HG03378 (cell line): ENCODE measurements around the gene KDM4F.

Experiments used
- ATAC-seq: cut with Tn5 transposase; IDR thresholded peaks from one replicate; pipeline ENCODE4 v1.9.1; 2021; ENCODE audit warnings: mild to moderate bottlenecking, moderate library complexity; ENCODE audit not compliant: unreplicated experiment

The KDM4F gene

DNA sequence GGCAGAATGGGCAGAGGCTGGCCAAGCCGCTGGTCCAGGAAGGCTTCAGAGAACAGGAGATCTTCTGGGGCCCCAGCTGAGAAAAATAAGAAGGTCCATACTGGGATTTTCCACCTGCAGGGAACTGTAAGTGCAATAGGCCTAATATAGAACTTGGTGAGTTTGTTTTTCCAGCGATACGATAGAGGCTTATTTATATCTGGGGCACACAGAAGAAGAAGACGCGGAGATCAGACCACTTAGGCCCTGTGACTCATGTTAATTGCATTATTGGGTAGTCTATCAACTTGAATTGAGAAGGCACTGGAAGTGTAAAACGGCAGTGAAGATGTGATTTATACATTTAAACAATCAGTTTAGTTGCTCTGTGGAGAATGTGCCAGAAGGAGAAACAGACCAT, 9.8 kb downstream of the KDM4F start:
- ATAC-seq: no peak

DNA sequence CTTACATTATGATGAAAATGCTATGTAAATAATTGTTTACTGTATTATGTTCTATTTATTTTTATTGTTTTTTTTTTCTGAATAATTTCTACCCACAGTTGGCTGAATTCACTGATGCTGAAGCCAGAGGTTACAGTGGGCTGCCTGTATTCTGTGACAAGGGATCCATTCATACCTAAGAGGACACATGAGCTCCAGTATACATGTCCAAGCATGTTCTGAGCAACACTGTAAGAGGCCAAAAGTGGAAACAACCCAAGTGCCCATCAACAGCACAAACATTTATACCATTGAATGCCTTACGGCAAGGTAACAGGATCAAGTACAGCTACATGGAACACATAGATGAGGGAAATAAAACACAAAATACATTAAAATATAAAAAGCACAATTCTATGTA, 16.1 kb downstream of the KDM4F start:
- ATAC-seq: no peak

DNA sequence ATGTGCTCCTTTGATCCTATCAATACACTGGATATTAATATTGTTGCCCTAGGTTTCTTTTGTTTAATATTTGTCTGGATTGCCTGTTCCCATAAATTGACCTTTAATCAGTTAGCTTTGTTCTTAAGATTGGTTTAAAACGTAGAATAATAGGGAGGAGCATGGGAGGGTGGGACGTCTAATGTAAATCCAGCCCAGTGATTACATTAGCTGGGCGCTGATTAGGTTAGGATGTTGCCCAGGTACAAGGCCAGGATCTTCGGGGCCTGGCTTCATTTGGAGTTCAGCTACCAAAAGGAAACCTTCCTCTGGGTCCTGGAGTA, 17.5 kb downstream of the KDM4F start, which contains the start of gene SRSF8:
Gene SRSF8 (plus strand): TSS at position 204 of the 323 bp plus-strand sequence. CDS start 308 bp downstream, outside the sequence.
- peak; percentile 37 for ATAC-seq

DNA sequence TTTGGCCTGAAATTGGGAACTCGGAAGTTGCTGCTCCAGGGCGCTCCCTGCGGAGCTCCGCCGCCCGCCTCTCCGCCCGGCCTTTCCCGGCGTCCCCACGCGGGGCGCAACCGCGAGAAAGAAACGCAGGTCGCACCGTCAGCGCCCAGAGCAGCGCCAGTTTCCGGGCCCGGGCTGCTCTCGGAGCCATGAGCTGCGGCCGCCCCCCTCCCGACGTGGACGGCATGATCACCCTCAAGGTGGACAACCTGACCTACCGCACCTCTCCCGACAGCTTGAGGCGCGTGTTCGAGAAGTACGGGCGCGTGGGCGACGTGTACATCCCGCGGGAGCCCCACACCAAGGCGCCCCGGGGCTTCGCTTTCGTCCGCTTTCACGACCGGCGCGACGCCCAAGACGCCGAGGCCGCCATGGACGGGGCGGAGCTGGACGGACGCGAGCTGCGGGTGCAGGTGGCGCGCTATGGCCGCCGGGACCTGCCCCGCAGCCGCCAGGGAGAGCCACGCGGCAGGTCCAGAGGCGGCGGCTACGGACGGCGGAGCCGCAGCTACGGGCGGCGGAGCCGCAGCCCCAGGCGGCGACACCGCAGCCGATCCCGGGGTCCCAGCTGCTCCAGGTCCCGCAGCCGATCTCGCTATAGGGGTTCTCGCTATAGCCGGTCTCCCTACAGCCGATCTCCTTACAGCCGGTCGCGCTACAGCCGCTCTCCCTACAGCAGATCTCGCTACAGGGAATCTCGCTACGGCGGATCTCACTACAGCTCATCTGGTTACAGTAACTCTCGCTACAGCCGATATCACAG, 18.0 kb downstream of the KDM4F start:
- ATAC-seq: peak; percentile 43

DNA sequence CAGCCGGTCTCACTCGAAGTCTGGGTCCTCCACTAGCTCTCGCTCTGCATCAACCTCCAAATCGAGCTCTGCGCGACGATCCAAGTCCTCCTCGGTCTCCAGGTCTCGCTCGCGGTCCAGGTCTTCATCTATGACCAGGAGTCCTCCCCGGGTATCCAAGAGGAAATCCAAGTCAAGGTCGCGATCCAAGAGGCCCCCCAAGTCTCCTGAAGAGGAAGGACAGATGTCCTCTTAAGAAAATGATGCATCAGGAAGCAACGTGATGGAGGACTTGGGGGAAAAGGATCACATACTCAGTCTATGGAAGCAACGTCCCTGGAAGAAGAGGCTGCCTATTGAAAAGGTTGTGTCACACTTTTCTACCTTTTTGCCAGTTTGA, 18.6 kb downstream of the KDM4F start:
- no peak for ATAC-seq

DNA sequence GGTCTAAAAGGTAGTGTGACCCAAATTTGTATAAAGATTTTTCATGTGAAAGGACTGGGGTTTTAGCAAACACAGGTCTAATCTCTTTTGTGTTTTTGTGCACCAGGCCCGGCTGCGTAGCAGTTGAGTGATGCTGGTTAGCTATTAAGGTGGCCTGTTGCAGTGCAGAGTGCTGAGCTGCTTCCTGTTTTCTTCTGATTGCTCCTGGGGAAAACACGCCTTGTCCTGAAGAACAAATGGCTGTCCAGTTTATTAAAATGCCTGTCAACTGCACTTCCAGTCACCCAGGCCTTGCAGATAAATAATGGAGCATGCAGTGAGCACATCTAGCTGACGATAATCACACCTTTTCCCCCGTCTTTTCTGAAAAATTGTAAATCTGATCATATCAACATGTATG, 19.3 kb downstream of the KDM4F start:
- ATAC-seq: peak; percentile 81

DNA sequence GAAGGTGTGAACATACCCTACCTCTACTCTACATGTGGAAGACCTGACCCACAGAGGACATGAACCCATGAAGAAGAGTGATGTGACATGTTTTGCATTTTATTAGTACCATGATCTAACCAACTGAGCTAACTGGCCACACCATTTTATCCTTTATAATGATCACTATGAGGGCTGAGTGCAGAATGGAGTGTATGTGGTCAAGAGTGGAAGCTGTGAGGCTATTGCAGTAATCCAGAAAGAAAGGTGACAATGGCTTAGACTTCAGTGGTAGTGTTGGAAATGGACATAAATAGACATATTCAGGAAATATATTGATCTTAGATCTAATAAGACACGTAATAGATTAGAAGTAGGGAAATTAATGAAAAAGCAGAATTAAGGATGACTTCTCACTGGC, 21.2 kb downstream of the KDM4F start:
- ATAC-seq: no peak

DNA sequence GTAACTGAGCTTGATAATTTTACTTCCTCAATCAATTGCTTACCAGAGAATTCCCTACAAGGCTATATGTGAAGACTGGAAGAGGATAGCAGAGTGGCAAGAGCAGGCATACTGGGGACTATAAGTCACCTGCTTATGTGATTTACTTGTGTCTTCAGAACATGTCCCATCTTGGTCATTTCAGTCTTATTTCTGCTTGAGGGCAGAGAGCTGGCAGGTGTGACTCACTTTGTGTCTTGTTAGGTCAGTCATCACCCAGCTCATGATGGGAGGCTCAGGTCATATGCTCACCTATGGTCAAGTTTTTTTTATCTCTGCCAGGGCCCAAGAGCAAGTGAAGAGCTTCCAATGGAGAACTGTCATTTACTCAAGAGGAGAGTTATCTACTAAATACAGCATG, 23.7 kb downstream of the KDM4F start:
- no peak for ATAC-seq

DNA sequence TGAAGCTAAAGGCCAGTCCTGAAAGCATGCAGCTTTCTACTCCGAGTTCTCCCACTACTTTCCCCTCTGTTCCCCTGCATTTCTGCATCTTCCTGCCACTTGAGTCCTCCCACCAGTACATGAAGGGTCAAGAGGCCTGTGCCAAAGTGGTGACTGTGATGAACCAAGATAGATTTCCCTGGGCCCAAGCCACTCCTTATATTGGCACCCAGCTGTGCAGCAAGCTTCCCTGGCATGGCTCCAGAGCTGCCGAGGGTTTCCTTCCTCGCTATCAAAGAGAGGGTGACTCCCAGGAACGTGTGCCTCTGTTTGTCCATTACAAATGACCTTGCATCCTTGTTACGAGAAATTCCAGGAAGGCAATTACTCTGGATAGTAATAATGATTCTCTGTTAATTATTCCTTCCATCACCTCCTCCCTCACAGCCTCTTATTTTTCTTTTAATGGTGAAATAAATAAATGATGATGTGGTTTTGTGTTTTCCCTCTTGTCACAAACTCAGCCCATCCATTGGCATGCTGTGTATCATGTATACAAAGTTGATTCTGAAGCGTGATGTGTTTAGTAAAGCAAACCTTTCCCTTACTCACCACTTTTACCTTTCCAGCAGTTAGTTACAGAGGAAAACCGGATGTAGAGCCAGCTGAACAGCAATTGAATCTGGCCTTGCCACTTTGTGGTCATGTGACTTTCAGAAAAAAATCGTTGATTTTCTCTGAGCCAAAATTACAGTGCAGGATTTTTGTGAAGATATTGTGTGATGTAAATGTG, 25.8 kb downstream of the KDM4F start:
- ATAC-seq: no peak

DNA sequence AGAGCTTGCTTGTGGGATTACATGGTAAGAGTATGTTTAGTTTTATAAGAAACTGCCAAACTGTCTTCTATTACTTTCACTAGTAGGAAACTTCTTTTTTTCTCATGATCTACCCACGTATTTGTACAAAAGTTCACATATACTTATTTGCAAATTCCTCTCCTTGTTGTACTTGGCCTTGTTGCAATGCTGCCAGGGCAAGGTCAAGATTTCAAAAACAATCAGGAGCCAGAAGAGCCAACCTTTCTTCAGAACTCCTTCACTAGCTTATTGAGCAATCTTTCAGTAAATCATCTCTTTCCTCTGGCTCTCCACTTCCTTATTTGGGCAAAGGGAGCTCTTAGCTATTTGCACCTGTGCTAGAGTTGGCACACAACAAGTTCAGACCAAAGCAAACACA, 27.2 kb downstream of the KDM4F start:
- ATAC-seq: peak; percentile 79

DNA sequence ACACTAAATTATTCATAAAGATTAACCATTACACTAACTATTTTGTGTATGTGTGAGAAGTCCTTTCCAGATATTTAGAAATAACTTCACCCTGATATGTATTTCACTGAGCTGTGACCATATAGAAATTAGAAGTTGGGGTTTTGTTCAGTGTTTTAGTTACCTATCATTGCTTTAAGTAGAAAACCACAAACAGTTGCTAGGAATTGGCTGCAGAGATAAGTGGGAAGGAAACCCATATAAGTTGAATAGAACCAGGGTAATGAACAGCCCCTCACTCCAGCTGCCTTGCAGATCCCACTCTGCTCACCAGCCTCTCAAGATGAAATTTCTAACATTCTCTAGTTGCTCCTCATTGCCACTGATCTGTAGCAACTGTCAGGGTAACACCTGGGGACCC, 27.8 kb downstream of the KDM4F start:
- peak; percentile 9 for ATAC-seq

DNA sequence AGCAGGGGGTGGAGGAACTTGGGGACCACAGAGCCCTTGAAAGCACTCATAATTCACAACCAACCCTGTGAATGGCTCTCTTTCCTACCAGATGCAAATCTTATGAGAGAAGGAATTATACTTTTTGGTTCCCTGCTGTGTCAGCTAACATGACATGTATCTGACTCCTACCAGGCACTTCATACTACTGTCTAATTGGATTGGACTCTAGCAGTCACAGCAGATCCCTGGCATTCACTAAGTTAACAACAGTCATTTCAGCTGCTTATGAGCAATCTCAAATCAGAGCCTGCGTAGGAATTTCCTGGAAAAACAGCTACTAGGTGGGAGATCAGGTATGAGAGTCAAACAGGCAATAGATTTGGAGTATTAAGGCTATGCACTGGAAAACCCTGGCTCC, 29.3 kb downstream of the KDM4F start:
- ATAC-seq: no peak

DNA sequence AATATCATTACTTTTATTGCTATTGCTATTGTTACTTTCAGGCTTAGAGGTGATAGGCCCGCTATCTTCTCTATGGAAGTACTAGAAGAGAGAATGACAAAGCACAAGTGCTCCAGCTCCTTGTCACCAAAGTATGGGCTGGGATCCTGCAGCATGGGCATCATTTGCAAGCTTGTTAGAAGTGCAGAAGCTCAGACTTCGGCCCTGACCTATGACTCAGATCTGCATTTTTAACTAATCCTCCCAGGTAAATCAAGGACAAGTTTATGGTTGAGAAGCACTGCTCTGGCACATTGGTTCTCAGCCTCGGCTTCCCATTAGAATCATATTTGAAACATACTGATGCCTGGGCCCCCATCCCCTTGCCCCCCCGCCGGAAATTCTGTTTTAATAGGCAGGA, 31.8 kb downstream of the KDM4F start:
- no peak for ATAC-seq

DNA sequence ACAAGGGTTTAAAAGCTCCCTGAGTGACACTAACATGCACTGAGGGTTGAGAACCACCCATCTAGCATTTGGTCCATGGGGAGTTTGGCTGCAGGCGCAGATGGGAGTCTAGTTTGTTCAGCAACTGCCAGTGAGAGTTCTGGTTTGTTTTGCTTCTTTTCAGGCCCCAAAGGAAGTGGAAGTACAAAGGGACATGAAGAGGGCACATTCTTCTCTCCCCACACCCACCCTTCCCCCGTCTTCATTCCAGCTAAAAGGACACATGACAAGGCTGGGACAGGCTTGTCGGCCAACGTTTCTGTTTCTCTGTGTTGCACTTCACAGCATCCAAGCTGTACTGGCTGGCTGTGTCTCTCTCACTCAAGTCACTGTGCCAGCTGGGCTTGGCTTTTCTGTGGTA, 32.2 kb downstream of the KDM4F start:
- no peak for ATAC-seq

DNA sequence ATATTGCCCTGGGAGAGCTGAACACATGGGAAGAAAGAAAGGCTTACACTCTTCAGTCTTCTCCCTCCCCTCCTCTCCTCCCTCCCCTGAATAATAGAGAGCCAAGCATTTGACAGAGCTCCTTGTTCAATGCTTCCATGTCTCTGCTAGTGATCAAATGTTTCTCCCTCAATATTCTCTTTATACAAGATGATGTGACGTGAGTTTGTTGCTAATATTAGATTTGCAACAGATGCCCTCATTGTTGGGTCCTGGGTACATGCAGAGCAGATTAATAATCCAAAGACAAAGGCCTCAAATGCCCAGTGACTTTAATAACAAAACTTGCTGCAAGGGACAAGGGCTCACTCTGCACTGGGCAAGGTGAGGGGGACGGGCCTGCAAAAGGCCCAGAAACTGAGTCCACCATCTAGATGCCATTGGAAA, 33.4 kb downstream of the KDM4F start:
- no peak for ATAC-seq

DNA sequence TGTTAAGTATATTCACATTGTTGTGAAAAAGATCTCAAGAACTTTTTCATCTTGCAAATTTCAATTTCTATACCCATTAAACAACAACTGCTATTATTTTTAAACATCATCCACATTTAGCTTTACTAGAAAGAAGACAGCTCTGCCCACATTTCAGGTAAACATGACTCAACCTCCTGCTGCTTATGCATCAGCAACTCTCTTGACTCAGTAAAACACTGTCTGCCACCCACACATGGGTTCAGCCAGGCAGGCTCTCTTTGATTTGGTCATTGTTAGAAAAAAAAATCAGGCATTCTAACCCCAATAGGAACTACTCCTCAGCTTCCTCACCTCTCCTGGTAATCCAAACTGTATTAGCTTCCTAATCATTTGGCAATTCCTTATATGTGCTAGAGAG, 35.3 kb downstream of the KDM4F start:
- ATAC-seq: peak; percentile 55

DNA sequence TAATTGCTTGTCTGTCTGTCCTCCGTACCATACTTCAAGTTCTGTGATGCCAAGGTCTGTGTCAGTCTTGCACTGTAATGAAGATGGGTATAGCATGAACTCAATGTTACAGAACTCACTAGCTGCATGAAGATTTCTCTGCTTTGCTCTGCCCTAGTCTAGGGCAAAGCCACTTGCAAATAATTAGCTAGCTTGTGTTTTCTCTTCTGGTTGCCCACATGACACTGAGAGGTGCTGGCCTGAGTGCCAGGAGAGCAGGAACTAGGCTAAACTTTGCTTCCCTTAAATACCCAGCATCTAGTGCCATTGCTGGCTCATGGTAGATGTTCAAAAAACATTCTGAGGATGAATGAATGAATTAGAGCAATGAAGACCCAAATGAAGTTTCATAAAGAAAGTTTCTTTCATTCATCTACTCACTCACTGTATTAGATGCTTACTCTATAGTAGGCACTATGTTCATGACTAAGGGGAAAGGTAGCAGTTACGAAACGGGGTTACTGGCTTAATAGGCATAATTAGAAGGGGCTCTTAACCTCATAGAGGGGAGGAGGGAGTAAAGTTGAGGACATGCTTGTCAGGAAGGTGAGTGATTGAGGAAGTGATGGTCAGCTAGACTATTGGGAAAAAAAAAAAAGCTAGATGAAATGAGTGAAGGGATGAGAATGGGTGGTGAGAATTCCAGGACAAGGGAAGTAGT, 36.0 kb downstream of the KDM4F start:
- peak; percentile 26 for ATAC-seq

DNA sequence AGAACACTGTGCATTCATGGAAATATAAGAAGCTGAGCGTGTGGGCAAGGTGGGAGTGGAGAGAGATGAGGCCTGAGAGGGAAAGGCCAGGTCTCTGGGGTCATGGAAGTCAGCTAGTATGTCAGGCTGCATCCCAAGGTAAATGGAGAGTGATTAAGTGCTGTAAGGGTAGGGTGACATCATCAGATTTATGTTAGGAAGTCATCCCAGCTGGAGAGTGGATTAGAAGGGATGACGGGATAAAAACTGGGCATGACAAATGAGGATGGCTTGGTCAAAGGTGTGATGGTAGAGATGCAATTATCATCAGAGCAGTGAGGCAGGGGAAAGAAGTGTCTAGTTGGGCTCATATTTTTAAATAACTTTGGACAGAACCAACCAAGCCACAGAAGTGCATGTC, 36.9 kb downstream of the KDM4F start:
- ATAC-seq: no peak

DNA sequence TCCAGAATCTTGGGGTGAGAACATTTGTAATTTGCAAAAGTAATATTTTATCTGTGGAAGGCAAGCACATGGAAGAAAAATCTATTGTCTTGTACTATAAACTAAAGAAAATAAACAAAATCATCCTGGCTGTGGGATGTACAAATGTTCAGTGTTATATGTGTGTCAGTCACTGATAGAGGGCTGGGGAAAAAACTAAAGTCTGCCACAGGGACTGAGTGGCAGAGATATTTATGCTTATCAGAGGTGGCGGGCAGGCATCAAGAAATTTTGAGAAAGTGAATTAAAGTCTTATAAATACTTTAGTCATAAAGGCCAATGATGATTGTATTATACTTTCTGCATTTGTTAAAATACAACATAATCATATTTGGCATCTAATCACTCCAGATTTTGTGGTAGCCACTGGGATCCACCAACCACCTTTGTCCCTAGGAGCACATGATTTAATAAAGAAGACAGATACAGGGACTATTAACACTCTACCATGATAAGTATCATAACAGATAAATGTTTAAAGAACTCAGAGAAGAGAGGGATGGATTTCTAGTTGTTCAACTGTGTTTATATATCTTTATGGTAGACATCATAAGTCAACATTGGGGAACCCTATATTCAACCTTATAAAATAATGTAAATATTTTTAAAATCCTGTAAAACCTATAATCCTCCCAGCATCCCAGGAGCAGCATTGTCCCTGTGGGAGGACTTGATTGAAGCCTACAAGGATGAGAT, 37.8 kb downstream of the KDM4F start:
- ATAC-seq: no peak

DNA sequence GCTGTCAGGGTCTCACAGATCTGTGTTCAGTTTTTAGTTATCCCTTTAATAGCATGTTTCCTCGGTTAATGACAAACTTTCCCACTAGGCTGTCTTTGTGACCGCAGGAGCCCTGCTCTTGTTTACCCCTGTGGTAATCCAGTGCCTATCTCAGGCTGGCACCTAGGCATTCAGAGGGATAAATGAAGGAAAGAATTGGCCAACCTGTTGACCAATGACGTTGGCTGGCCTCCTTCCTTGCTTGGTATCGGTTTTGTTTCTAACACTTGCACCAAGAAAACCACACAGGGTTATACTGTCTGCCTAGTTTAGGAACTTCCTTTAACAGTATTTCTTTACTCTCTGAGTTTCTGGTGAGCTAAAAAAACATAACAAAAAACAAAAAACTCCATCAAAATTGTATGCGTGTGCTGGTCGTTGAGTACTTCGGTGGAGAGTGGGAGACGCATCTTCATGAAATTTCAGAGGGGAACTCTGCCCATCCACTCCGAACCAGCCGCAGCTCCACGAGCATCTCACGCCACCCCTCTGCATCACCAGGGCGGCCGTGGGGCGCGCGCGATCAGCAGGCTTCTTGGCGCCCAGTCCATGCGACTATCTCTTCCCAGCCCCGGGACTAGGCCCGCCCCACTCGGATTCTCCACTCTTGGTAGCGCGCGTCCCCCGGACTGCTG, 39.9 kb downstream of the KDM4F start:
- ATAC-seq: peak; percentile 39
